ENCODE measurements around the gene CNNM1. TPM values are rescaled to one million over a fixed set of nuclear protein-coding genes. Genes with fewer than 3 reads are reported as not detected.

CNNM1 gene
- total and polyA plus RNA-seq, 2 experiments from 2014 or later: 2.2 to 3.8 TPM

DNA sequence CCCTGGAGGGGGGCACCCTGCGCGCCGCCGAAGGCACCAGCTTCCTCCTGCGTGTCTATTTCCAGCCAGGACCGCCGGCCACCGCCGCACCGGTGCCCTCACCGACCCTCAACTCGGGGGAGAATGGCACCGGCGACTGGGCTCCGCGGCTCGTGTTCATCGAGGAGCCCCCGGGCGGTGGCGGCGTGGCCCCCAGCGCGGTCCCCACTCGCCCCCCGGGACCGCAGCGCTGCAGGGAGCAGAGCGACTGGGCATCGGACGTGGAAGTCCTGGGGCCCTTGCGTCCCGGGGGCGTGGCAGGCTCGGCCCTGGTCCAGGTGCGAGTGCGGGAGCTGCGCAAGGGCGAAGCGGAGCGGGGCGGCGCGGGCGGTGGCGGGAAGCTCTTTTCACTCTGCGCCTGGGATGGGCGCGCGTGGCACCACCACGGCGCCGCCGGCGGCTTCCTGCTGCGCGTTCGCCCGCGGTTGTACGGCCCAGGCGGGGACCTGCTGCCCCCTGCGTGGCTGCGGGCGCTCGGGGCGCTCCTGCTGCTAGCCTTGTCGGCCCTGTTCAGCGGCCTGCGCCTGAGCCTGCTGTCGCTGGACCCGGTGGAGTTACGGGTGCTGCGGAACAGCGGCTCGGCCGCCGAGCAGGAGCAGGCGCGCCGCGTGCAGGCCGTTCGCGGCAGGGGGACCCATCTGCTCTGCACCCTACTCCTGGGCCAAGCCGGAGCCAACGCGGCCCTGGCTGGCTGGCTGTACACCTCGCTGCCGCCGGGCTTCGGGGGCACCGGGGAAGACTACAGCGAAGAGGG, 594 bp downstream of the CNNM1 start:
- Histone ChIP-seq H2AFZ (peak overlapping the region; percentile 74), H3K4me1 (ENCODE audit: insufficient read depth) (peaks cover 10% of the 10 kb centered on the region), H3K9me3 (ENCODE audit: low read depth) (no peaks in the 10 kb centered on the region), H3K4me3 (peak overlapping the region; percentile 49), H3K36me3 (replicated peaks; ENCODE audit: insufficient read depth, low read depth) (no peaks in the 10 kb centered on the region), H3K9me2 (replicated peaks; ENCODE audit: insufficient read depth) (no peaks in the 10 kb centered on the region), H3K79me2 (no peaks in the 10 kb centered on the region), H3K27me3 (peaks cover 55% of the 10 kb centered on the region), H3K27ac (no peak overlapping the region), H3K4me2 (peak overlapping the region; percentile 100), H4K20me1 (ENCODE audit: insufficient read depth, poor library complexity, severe bottlenecking) (no peaks in the 10 kb centered on the region)
- DNase-seq (ENCODE audit: low spot score): peak; percentile 52
- WGBS (ENCODE audit: low lambda C conversion rate, missing lambda C conversion rate): 1% methylated on average over 64 of the region's 94 CpGs
- TF ChIP-seq EZH2phosphoT487 (IDR thresholded peaks at IDR 0.05; ENCODE audit: low read depth, severe bottlenecking, unreplicated experiment) (no peak), CTCF (IDR thresholded peaks at IDR 0.05; ENCODE audit: poor library complexity) (no peak), EZH2 (IDR thresholded peaks at IDR 0.05; ENCODE audit: borderline replicate concordance) (no peak)

DNA sequence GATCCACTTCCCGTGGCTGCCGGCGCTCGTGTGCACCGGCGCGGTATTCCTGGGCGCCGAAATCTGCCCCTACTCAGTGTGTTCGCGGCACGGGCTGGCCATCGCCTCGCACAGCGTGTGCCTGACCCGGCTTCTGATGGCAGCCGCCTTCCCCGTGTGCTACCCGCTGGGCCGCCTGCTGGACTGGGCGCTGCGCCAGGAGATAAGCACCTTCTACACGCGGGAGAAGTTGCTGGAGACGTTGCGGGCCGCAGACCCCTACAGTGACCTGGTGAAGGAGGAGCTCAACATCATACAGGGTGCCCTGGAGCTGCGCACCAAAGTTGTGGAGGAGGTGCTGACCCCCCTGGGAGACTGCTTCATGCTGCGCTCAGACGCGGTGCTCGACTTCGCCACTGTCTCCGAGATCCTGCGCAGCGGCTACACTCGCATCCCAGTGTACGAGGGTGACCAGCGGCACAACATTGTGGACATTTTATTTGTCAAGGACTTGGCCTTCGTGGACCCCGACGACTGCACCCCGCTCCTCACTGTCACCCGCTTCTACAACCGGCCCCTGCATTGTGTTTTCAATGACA, 1.3 kb downstream of the CNNM1 start:
- DNase-seq (ENCODE audit: low spot score): peak; percentile 27
- no peaks in the 10 kb centered on the region for H3K9me2 ChIP-seq (replicated peaks; ENCODE audit: insufficient read depth)
- H3K36me3 ChIP-seq (replicated peaks; ENCODE audit: insufficient read depth, low read depth): no peaks in the 10 kb centered on the region
- no peak overlapping the region for H3K27ac ChIP-seq
- peak overlapping the region; percentile 100 for H3K4me2 ChIP-seq
- peaks cover 55% of the 10 kb centered on the region for H3K27me3 ChIP-seq
- no peaks in the 10 kb centered on the region for H3K9me3 ChIP-seq (ENCODE audit: low read depth)
- WGBS (ENCODE audit: low lambda C conversion rate, missing lambda C conversion rate): 52% methylated on average over 32 of the region's 45 CpGs
- TF ChIP-seq CTCF (IDR thresholded peaks at IDR 0.05; ENCODE audit: poor library complexity): no peak
- TF ChIP-seq EZH2phosphoT487 (IDR thresholded peaks at IDR 0.05; ENCODE audit: low read depth, severe bottlenecking, unreplicated experiment): no peak
- no peak for TF ChIP-seq EZH2 (IDR thresholded peaks at IDR 0.05; ENCODE audit: borderline replicate concordance)
- no peaks in the 10 kb centered on the region for H3K79me2 ChIP-seq
- peak overlapping the region; percentile 49 for H3K4me3 ChIP-seq
- H2AFZ ChIP-seq: no peak overlapping the region
- peaks cover 10% of the 10 kb centered on the region for H3K4me1 ChIP-seq (ENCODE audit: insufficient read depth)
- H4K20me1 ChIP-seq (ENCODE audit: insufficient read depth, poor library complexity, severe bottlenecking): no peaks in the 10 kb centered on the region

GRCh38 chr10:99331207-99331803, 2.1 kb downstream of the CNNM1 start:
- Histone ChIP-seq H3K27ac (no peak overlapping the region), H3K79me2 (no peaks in the 10 kb centered on the region), H3K4me2 (peak overlapping the region; percentile 100), H3K4me1 (ENCODE audit: insufficient read depth) (peaks cover 10% of the 10 kb centered on the region), H3K4me3 (no peak overlapping the region), H4K20me1 (ENCODE audit: insufficient read depth, poor library complexity, severe bottlenecking) (no peaks in the 10 kb centered on the region), H3K27me3 (peaks cover 55% of the 10 kb centered on the region), H3K9me2 (replicated peaks; ENCODE audit: insufficient read depth) (no peaks in the 10 kb centered on the region), H3K9me3 (ENCODE audit: low read depth) (no peaks in the 10 kb centered on the region), H2AFZ (no peak overlapping the region), H3K36me3 (replicated peaks; ENCODE audit: insufficient read depth, low read depth) (no peaks in the 10 kb centered on the region)
- DNase-seq (ENCODE audit: low spot score): peak; percentile 49
- no peak for TF ChIP-seq EZH2 (IDR thresholded peaks at IDR 0.05; ENCODE audit: borderline replicate concordance)
- no peak for TF ChIP-seq CTCF (IDR thresholded peaks at IDR 0.05; ENCODE audit: poor library complexity)
- no peak for TF ChIP-seq EZH2phosphoT487 (IDR thresholded peaks at IDR 0.05; ENCODE audit: low read depth, severe bottlenecking, unreplicated experiment)
- 58% methylated on average over 9 of the region's 9 CpGs for WGBS (ENCODE audit: low lambda C conversion rate, missing lambda C conversion rate)
